Fibroblast of lung (primary cell): Measurements from ENCODE around the gene LTBP4. TPM values are rescaled to one million over a fixed set of nuclear protein-coding genes. Genes with fewer than 3 reads are reported as not detected.
"Not testable (repeated sequence)": the region's sequence is repeated elsewhere in the genome, so short reads cannot be mapped to it uniquely, and the experiment has no call there.

Experiments used
- DNase-seq, 2 donors: peaks; one replicate each; pipeline versions ENCODE4 v3.0.0 to v3.0.0-alpha.2; 2010; ENCODE audit warnings: low read depth in 2 of 2
- H2AFZ ChIP-seq: 2 replicates; pipeline ENCODE4 v1.5.1; 2012; ENCODE audit warnings: low read length, control low read depth, inconsistent platforms
- H3K27ac ChIP-seq: 2 replicates; pipeline ENCODE4 v1.5.1; 2011; ENCODE audit warnings: low read length, control low read depth; ENCODE audit not compliant: insufficient read depth
- H3K27me3 ChIP-seq: 2 replicates; pipeline ENCODE4 v1.5.1; 2011; ENCODE audit warnings: mild to moderate bottlenecking, low read length; ENCODE audit not compliant: control insufficient read depth, insufficient read depth
- H3K36me3 ChIP-seq: 2 replicates; pipeline ENCODE4 v1.5.1; 2011; ENCODE audit warnings: low read length; ENCODE audit not compliant: control insufficient read depth, insufficient read depth
- H3K4me1 ChIP-seq: 2 replicates; pipeline ENCODE4 v1.5.1; 2011; ENCODE audit warnings: low read length; ENCODE audit not compliant: control insufficient read depth, insufficient read depth; ENCODE audit errors: extremely low read depth
- H3K4me2 ChIP-seq: 2 replicates; pipeline ENCODE4 v1.5.1; 2011; ENCODE audit warnings: low read length, control low read depth; ENCODE audit not compliant: insufficient read depth; ENCODE audit errors: extremely low read depth
- H3K4me3 ChIP-seq, 4 experiments: fragments of 200-600 bp in 1 of 4; sonication (generic) in 1 of 4; replicated peaks in 1 of 4; 2 replicates each; pipeline ENCODE4 v1.5.1; 2011 to 2016; ENCODE audit warnings: low read length in 4 of 4, low read depth in 3 of 4, mild to moderate bottlenecking in 3 of 4, control low read depth in 2 of 4, inconsistent platforms in 1 of 4, mixed read lengths in 1 of 4; ENCODE audit not compliant: insufficient read depth in 1 of 4; ENCODE audit errors: control extremely low read depth in 1 of 4
- H3K79me2 ChIP-seq: 2 replicates; pipeline ENCODE4 v1.5.1; 2012; ENCODE audit warnings: mild to moderate bottlenecking, low read length, inconsistent platforms; ENCODE audit not compliant: control insufficient read depth, insufficient read depth
- H3K9ac ChIP-seq: 2 replicates; pipeline ENCODE4 v1.5.1; 2011; ENCODE audit warnings: mild to moderate bottlenecking, low read length, control low read depth; ENCODE audit not compliant: insufficient read depth
- H3K9me3 ChIP-seq: 2 replicates; pipeline ENCODE4 v1.5.1; 2012; ENCODE audit warnings: low read depth, low read length; ENCODE audit not compliant: control insufficient read depth, insufficient read depth
- H4K20me1 ChIP-seq: 2 replicates; pipeline ENCODE4 v1.5.1; 2011; ENCODE audit warnings: low read length; ENCODE audit not compliant: control insufficient read depth, insufficient read depth; ENCODE audit errors: extremely low read depth
- EZH2 ChIP-seq: IDR thresholded peaks from 2 replicates; pipeline ENCODE4 v1.5.1; 2012; ENCODE audit warnings: low read length, control low read depth, mild to moderate bottlenecking; ENCODE audit errors: missing control alignments
- polyA plus RNA-seq, 2 donors: library from polyadenylated mRNA; depleted of rRNA in 1 of 2; stranded (reverse) in 1 of 2; unstranded in 1 of 2; fragments of >200 nt; gene quantifications; 2 replicates each; pipeline ENCODE4 v1.2.1, GENCODE V29; 2011 to 2012; ENCODE audit warnings: missing spikeins in 1 of 2
- total RNA-seq: library from RNA; depleted of rRNA; stranded (reverse); fragments of >200 nt; gene quantifications from 2 replicates; pipeline ENCODE4 v1.2.1, GENCODE V29; 2014
- TF ChIP-seq, protein P1 (sequence below), 2 donors: IDR thresholded peaks in 1 of 2; conservative IDR thresholded peaks in 1 of 2; 1 replicate in 1 of 2; 2 replicates in 1 of 2; pipeline ENCODE4 v1.5.1; 2011 to 2012; ENCODE audit warnings: low read length in 2 of 2, control low read depth in 1 of 2, inconsistent platforms in 1 of 2, low read depth in 1 of 2, mild to moderate bottlenecking in 1 of 2

Gene LTBP4
- total and polyA plus RNA-seq, 2 donors (not counting 1 experiment from before 2014, with no cell fraction given), result 31.7 to 46.4 TPM

DNA sequence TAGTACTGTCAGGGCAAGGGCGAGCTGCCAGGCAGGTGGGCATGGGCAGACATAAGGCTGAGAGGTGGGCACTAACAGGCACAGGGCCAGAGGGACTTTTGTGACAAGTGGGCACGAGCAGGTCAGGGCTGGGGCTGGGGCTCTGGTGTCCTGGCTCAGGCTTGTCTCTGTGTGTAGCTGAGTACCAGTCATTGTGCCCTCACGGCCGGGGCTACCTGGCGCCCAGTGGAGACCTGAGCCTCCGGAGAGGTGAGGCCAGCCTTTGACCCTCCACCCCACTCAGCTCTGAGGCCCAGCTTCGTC lies 21.6 kb downstream of the LTBP4 start:
- H3K4me1 ChIP-seq, result no peaks in the 10 kb centered on the region
- H2AFZ ChIP-seq, result no peak overlapping the region
- no peak overlapping the region for H3K27ac ChIP-seq
- no peak overlapping the region for H3K9ac ChIP-seq
- TF ChIP-seq, protein P1, sequence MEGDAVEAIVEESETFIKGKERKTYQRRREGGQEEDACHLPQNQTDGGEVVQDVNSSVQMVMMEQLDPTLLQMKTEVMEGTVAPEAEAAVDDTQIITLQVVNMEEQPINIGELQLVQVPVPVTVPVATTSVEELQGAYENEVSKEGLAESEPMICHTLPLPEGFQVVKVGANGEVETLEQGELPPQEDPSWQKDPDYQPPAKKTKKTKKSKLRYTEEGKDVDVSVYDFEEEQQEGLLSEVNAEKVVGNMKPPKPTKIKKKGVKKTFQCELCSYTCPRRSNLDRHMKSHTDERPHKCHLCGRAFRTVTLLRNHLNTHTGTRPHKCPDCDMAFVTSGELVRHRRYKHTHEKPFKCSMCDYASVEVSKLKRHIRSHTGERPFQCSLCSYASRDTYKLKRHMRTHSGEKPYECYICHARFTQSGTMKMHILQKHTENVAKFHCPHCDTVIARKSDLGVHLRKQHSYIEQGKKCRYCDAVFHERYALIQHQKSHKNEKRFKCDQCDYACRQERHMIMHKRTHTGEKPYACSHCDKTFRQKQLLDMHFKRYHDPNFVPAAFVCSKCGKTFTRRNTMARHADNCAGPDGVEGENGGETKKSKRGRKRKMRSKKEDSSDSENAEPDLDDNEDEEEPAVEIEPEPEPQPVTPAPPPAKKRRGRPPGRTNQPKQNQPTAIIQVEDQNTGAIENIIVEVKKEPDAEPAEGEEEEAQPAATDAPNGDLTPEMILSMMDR (conservative IDR thresholded peaks at IDR 0.05 in 1 of 2, IDR thresholded peaks at IDR 0.05 in 1 of 2; ENCODE audit: low read depth in 1 of 2, low read length in 2 of 2), result no peak
- no peak for TF ChIP-seq EZH2
- H3K4me2 ChIP-seq, result no peak overlapping the region
- H3K4me3 ChIP-seq, result no peak overlapping the region
- no peaks in the 10 kb centered on the region for H3K9me3 ChIP-seq
- no peaks in the 10 kb centered on the region for H3K27me3 ChIP-seq
- no peaks in the 10 kb centered on the region for H4K20me1 ChIP-seq
- H3K79me2 ChIP-seq, result no peaks in the 10 kb centered on the region
- no peak for DNase-seq
- peaks cover 13% of the 10 kb centered on the region for H3K36me3 ChIP-seq

DNA sequence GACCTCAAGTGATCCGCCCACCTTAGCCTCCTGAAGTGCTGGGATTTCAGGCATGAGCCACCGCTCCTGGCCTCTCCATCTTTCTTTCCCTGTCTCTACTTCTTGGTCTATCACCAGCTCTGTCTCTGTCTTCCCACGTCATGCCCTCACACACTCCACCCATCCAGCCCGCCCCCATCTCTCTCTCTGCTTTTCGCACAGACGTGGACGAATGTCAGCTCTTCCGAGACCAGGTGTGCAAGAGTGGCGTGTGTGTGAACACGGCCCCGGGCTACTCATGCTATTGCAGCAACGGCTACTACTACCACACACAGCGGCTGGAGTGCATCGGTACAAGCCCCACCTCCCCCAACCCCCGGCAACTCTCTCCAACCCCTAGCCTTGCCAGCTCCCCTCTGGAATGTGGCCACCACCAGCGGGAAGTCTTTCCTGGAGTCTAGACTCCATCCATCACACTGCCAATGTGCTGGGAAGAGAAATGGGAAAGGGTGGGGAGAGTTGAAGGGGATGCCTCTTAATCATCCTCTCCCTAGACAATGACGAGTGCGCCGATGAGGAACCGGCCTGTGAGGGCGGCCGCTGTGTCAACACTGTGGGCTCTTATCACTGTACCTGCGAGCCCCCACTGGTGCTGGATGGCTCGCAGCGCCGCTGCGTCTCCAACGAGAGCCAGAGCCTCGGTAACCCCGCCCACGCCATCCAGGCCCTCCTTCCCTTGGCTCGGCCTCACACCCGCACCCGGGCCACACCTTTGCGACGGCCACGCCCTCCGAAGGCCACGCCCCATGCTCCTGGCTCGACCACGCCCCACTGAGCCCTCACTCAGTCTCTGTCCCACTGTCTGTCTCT lies 22.5 kb downstream of the LTBP4 start:
- H3K27me3 ChIP-seq, result no peaks in the 10 kb centered on the region
- no peak for TF ChIP-seq EZH2
- TF ChIP-seq, protein P1 (conservative IDR thresholded peaks at IDR 0.05 in 1 of 2, IDR thresholded peaks at IDR 0.05 in 1 of 2; ENCODE audit: low read depth in 1 of 2, low read length in 2 of 2), result no peak

DNA sequence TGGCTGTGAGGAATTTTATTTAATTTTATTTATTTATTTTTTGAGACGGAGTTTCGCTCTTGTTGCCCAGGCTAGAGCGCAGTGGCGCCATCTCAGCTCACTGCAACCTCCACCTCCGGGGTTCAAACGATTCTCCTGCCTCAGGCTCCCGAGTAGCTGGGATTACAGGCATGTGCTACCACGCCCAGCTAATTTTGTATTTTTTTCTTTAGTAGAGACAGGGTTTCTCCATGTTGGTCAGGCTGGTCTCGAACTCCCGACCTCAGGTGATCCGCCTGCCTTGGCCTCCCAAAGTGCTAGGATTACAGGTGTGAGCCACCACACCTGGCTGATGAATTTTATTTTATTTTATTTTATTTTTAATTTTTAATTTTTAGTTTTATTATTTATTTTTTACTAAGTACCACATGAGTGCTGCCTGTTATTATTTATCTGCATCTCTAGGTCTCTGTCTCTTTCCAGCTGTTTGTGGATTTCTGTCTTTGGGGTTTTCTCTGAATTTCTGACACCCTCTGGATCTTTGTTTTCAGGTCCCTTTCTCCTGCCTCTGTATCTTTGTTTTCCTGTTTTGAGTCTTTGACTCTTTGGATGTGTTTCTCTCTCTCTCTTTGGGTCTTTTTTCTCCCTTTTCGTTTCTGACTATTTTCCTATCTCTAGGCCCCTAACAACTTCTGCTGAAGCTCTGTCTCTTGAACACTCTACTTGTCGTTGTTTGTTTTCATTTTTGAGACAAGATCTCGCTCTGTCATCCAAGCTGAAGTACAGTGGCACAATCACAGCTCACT lies 23.4 kb downstream of the LTBP4 start:
- not testable (repeated sequence) for H3K4me2 ChIP-seq, DNase-seq, H2AFZ ChIP-seq, H3K4me3 ChIP-seq, H3K27me3 ChIP-seq, H3K79me2 ChIP-seq, H3K9me3 ChIP-seq, H4K20me1 ChIP-seq, H3K27ac ChIP-seq, H3K9ac ChIP-seq, H3K4me1 ChIP-seq
- H3K36me3 ChIP-seq, result peaks cover 13% of the 10 kb centered on the region

More for the DNA sequence above, 22.5 kb downstream of the LTBP4 start:
- H4K20me1 ChIP-seq, result no peaks in the 10 kb centered on the region
- no peak overlapping the region for H3K9ac ChIP-seq
- H3K27ac ChIP-seq, result no peak overlapping the region
- H3K4me2 ChIP-seq, result no peak overlapping the region
- DNase-seq, result peak; percentile 47 to 99
- peaks cover 13% of the 10 kb centered on the region for H3K36me3 ChIP-seq
- H2AFZ ChIP-seq, result no peak overlapping the region
- no peaks in the 10 kb centered on the region for H3K79me2 ChIP-seq
- H3K4me3 ChIP-seq, result no peak overlapping the region
- no peaks in the 10 kb centered on the region for H3K9me3 ChIP-seq
- no peaks in the 10 kb centered on the region for H3K4me1 ChIP-seq
